Endometrium (tissue), 2 donors: ENCODE results near the gene SLC7A6OS.

Experiments used
- FAIRE-seq: peaks from 2 replicates; lab custom pipeline; 2012; peaks lifted over from hg19 to GRCh38; lab: Jason Lieb, UNC
- donor health status: control.
- donor health status: control.

SLC7A6OS gene

DNA sequence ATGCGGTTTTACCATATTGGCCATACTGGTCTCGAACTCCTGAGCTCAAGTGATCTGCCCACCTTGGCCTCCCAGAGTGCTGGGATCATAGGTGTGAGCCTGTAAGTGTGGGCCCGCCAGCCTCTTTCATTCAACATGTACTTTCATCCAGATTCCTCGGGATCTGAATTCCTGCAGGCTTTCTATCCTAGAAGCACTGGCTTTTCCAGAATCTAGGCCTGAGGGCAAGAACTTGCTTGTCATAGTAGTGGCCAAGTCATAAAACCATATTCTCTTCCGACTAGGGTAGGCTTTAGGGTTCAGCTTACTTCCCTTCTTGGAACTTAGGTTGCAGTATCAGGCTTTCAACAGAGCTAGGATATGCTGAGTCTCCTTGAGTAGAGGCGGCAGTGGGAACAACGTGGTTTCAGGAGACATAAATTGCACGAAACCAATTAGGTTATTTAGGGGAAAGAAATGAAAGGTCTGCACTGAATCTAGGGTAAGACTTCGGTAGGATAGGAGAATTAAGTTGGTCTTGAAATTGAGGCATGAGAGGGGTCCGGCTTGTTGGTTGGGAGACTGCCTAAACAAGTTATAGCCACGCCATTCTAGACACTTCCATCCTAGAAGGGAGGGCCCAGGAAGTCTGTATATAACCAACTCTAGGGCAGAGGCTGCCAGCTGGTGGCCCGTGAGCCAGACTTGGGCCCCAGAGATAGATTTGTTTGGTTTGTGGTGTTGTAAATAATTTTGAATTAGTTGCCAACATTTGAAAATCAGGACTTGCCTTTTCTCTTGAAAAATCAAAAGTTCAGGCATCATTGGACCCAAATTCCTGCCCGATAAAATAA, 30.8 kb downstream of the SLC7A6OS start:
- FAIRE-seq: no peak

DNA sequence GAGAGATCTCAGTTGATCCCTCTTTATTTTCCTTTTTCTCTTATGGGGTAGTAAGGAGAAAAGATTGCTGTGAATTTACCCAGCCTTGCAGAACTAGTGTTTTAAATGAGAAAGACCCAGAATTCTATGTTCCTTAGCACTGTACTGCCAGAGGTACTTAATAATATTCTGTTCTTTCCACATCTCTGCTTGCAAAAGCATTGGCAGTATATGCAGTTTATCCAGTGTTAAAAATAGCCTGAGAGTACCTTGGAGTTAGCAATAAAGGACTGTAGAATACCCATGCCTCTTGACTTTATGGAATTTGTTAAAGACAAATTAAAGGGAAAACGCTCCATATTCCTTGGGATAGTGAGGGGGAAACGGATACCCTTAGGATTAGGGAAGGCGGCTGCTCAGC, 34.5 kb downstream of the SLC7A6OS start:
- FAIRE-seq: no peak

DNA sequence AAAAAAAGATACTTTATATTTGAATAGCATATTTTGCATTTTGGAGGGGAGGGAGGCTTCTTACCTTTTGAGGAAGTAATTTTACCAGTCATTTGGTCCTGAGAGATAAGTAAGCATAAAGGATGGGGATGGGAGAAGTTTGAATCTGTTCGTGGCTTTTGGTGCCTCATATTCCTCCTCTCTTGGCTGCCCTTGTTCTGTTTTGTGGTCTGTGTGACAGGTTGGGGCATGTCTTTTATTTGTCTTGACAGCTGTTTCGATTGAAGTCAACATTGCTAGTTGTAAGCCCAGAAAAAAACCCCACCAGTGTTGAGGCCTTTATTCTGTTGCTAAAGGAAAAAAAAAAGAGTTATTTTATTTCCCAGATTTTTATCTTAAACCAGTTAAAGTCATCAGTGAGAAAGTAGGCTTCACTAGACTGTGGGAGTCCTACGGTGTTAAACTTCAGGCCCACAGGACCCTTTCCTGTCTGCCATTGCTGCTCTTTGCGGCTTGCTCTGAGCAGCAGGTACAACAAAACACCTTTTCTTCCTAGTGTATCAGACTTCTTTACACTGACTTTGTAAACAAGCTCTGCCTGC, 35.0 kb downstream of the SLC7A6OS start:
- FAIRE-seq: no peak

DNA sequence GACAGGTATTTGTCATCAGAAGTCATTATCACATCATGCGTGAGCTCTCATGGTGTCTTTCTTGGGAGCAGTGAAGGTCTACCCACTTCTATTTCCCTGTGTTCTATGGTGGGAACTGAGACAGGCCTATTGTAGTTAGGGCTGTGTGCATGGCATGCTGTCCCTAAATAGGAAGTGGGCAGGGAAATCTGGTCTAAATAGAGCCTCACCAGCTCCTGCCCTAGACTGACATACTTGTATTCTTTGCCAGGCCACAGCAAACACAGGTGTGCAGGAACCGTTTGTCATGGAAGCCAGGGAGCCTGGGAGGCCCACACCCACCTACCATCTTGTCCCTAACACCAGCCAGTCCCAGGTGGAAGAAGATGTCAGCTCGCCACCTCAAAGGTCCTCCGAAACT, 36.3 kb downstream of the SLC7A6OS start:
- FAIRE-seq: no peak

DNA sequence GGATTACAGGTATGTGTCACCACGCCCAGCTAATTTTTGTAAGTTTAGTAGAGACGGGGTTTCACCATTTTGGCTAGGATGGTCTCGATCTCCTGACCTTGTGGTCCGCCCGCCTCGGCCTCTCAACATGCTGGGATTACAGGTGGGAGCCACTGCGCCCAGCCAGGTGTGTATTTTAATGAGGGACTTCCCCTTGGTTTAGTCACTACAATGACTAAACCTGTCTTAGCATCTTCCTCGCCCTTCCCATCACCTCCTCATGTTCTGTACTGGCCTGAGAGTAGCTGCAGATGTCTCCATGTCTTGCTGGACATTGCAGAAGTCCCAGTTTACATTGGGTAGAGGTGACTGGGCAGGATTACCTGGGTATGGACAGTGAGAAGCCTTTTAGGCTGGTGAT, 36.9 kb downstream of the SLC7A6OS start:
- no peak for FAIRE-seq

DNA sequence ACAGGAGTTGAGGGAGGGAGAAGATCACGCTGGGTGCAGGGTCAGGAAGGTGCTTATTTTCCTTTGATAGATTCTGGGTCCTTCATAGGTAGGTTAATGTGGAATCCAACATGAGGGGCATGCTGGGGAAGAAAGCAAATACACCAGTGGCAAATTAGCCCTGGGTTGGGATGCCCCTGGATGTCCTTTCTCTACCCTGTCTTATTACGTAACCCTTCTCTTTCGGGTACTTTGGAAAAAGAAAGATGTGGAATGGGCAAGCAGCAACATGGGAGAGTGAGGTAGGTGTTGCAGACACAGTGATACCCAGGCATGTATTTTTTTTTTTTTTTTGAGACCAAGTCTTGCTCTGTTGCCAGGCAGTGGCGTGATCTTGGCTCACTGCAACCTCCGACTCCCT, 37.3 kb downstream of the SLC7A6OS start:
- no peak for FAIRE-seq

DNA sequence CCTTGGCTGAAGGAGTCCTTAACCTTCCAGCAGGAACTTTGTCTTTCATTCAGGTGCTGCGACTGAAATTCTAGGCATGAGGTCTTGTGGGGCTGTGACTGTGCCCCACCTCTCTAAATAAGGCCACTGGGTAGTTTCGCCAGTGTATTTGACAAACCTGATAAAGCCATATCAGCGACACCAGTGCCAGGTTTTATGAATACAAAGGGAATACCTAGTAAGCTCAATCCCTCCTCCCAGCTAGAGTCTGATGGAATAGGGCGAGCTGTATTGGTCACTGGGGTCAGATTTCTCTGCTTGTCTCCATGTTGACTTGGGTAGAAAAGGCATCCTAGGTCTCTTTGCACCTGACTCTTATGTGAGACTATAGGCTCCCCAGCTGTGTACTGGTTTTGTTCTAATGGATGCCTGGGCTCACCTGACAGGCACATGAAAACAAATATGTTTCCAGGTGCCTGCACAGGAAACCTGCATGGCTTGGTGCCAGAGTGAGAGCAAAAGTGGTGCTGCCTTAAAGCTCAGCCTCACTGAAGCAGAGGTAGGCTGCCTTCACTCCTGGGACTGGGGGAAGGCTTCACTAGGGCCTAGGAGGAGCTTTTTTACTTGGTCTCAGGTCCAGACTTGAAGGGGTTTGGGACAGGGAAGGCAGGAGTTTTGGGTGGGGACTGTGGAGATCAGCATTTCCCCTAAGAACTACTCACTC, 38.1 kb downstream of the SLC7A6OS start:
- FAIRE-seq: no peak

DNA sequence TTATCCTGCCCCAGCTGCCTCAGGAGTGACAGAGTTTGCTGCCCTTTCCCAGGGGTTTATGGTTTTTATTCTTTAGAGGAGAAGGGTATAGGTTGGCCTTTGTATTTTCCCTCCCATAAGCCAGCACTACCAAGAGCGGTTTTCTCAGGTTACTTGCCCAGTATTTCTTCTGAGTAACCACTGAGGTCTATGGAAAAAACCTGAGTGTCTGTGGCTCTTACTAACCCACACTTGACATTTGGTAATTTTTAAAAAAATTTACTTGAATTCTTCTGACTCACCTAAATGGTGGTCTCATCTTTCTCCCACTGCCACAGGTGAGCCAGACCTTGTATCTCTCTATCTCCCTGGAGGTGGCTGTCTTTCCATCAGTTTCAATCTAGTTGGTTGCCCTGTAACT, 40.4 kb downstream of the SLC7A6OS start:
- FAIRE-seq: no peak

DNA sequence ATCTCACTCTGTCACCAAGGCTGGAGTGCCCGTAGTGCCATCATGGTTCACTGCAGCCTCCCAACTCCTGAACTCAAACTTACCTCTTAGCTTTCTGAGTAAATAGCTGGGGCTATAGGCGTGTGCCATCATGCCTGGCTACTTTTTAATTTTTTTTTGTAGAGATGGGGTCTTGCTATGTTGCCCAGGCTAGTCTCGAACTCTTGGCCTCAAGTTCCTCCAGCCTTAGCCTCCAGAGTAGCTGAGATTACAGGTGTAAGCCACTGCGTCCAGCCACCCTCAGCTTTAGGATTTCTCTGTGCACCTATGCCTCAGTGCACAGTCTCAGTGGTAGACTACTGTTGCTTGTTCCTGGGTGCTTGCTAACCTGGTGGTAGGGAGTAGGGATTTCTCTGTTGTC, 41.0 kb downstream of the SLC7A6OS start:
- FAIRE-seq: no peak

DNA sequence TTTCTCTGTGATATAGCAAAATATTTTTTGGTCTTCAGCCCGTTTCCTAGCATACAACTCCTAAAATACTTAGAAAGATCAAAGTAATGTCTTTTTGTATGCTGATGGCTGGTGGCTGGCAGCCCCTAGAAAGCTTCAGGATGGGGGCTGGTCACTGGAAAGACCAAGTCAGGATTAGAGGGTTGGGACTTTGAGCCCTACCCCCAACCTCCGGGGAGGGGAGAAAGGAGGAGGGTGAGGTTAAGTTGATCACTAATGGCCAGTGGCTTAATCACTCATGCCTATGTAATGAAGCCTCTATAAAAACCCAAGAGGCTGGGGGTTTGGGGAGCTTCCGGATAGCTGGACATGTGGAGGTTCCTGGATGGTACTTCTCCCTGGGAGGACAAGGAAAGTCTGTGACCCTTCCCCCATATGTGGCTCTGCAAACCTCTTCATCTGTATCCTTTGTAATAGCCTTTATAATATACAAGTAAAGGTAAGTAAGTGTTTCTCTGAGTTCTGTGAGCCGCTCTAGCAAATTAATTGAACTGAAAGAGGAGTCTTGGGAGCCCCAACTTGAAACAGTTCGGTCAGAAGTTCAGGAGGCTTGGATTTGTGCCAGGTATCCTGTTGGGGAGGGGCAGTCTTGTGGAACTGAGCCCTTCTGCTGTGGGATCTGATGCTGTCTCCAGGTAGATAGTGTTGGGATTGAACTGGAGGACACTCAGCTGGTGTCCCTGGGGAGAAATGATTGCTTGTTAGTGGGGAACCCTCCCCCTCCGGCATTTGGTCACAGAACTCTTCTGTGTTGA, 42.9 kb downstream of the SLC7A6OS start:
- FAIRE-seq: no peak

DNA sequence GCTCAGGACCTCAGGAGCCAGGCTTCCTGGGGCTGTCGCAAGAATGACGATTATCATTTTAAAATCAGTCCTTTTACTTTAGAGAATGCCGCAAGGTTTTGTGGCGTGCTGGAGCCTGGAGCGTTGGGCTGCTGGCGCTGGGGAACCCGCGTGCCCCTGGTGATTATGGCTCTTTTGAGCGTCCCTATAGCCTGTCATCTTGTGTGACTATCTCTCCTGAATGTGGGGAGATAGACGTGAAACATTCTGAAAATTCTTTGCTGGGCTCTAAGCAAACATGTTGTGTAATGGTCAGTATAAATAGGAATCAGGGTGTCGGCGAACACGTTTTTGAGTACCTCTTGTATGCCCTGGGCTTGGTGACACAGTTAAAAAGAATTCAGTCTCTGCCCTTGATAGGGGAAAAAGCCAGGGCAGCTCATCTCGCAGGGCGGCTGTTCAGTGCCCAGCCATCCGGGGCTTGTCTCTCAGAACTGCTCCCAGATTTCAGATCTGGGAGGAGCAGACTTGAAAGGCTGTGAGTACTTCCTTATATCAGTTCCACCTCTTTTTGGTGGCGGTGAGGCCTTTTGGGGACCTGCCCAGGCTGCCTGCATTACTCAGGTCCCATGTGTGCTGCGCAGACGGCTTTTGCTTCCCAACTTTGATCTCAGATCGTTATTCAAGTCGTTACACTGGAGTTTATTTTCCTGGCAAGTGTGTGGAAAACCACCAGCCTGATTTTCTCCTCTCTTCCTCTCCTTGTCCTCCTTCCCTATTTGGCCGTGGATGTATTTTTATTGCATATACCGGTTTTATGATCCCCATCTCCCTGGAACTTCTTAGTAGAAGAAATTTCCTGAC, 45.4 kb downstream of the SLC7A6OS start:
- no peak for FAIRE-seq

DNA sequence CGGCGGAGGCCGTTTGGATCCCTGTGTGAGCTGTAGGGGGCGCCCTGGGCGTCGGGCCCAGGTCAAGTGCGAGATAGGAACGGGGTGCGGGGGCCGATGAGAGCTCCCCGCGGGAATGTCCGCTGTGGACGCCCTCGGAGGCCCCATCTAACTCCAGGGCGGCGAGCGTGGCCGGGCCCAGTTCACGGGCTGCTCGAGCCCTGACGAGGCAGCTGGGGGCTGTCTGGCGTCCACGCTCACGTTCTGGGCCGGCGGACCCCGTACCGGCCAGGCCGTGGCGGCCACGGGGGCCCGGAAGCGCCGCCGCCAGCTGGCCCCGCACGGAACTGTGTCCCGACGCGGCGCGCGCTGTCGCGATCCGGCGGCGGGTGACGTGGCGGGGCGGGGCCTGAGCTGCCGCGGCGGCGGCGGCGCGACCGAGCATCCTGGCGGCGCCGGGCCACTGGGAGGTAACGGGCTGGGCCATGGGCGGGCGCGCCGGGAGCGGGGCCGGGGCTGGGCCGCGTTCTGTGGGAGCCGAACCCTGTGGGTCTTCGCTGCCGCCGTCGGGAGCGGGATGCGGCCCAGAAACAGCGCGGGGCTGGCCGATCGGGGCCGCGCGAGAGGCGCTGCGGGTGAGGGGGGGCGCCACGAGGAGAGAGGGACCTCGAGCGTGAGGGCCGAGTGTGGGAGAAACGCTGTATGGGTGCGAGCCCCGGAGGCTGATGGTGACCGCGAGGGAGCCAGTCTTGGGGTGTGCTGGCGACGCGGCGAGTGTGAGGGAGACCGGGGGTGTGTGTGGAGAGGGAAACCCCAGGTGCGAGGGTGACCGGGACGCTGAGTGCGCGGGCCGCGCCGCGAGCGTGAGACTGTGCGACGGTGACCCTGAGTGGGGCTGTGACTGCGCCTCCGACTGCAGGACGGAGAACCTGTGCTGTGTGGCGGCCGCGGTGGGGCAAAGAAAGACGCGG, 46.3 kb downstream of the SLC7A6OS start, which contains the start of gene SLC7A6:
Gene SLC7A6, plus strand, starts transcription at position 399 of the 950 bp plus-strand sequence. CDS start 10,201 bp downstream, outside the sequence.
- no peak for FAIRE-seq

DNA sequence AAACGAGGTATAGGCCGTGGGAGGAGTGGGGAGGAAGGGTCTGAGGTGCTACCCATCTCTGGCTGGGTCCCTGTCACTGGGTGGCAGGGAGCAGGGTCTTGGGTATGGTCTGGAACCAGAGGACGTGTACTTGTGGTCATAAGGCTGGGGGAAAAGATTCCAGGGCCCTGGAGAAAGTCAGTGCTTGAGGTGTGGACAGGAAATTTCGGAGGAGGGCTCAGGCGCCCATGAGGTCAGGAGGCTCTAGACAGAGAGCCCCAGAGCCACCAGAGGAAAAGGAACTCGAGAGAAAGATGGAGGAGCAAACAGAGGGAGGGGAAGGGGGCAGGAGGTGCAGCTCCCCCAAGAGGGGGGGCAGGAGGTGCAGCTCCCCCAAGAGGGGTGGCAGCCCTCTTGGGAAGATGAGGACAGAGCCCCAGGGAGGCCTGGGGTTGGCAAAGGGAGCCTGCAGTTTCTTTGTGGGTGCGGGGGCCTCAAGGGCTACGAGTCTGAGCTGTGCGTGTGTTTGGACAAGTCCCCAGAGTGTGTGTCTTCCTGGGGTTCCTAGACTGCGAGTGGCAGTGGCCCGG, 47.1 kb downstream of the SLC7A6OS start:
- no peak for FAIRE-seq

DNA sequence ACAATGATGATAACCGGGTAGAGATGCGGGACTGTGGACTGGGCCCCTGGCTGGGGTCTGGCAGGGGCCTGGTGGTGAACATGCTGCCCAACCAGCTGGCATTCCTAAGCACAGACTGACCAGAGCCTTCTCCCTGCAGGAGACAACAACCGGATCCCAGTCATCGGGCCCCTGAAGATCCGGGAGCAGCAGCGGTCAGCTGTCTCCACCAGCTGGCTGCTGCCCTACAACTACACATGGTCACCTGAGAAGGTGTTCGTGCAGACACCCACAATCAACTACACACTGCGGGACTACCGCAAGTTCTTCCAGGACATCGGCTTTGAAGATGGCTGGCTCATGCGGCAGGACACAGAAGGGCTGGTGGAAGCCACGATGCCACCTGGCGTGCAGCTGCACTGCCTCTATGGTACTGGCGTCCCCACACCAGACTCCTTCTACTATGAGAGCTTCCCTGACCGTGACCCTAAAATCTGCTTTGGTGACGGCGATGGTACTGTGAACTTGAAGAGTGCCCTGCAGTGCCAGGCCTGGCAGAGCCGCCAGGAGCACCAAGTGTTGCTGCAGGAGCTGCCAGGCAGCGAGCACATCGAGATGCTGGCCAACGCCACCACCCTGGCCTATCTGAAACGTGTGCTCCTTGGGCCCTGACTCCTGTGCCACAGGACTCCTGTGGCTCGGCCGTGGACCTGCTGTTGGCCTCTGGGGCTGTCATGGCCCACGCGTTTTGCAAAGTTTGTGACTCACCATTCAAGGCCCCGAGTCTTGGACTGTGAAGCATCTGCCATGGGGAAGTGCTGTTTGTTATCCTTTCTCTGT, 51.5 kb downstream of the SLC7A6OS start:
- FAIRE-seq: no peak

DNA sequence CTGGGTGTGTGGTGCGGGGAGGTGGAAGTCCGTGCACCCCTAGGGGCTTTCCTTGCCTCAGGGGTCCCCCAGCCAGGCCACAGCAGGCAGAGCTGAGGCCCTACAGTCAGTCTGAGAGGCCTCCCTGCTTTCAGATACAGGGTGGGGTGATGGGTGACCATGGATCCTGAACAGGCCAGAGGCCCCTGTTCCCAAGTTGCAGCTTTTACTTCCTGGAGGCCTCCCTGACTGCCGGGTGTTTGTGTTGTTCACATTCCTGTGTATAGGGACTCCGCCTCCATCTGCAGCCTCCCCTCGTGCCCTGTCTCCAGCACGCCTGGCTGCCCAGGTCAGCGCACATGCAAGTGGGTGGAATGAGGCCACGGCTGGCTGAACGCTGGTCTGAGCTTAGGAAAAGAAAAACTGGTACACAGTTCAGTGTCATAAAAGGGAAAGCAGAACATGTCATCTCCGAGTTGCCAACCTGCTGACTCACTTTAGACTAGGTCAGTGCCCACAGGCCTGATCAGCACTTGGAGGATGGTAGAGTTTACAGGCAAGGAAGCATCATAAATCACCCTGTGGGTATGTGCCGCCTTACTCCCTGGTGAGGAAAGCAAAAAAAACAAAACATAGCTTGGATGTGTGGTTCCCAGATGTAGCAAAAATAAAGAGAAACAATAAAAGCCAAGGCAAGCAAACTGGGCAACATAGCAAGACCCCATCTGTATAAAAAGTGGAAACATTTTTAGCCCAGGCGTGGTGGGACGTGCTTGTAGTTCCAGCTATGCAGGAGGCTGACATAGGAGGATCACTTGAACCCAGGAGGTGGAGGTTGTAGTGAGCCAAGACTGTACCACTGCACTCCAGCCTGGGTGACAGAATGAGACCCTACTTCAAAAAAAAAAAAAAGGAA, 52.6 kb downstream of the SLC7A6OS start:
- FAIRE-seq: no peak

DNA sequence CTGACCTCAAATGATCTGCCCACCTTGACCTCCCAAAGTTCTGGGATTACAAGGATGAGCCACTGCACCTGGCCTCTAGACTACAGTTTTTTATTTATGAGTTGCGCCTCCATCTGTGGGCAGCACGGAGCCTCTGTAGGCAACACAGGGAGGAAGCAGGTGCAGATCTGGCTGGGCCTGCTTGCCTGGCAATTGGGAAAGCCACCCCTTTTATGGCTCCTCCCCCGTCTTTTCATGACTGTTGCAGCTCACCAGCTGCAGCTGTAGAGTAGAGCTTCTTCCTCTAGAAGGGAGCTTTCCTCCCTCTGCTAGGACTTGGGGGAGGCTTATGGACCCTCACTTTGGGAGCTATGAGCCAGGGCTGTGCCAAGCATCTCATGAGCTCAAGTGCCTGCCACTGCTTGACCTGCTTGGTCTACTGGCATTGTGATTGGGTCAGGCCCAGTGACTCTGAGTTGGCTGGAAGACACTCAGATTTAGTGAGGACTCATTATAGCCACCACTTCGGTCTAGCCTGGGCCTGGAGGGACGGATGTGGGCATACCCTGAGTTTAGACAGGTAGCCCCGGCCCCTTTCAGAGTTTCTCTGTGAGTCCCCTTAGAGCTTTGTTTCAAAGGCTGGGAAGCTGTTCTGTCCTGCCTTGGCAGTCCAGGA, 53.4 kb downstream of the SLC7A6OS start:
- FAIRE-seq: no peak

DNA sequence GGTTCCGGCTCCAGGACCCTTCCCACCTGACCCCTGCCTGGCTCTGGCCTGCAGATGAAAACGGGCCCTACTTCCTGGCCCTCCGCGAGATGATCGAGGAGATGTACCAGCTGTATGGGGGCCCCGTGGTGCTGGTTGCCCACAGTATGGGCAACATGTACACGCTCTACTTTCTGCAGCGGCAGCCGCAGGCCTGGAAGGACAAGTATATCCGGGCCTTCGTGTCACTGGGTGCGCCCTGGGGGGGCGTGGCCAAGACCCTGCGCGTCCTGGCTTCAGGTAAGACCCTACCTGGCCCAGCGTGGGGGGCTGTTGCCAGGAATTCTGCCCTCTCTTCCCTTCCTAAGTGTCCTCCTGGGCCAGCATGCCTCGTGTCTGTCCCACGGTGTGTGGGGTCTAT, 55.0 kb downstream of the SLC7A6OS start:
- no peak for FAIRE-seq
